Fibroblast of lung (primary cell): Measurements from ENCODE around the gene CELF2. TPM values are rescaled to one million over a fixed set of nuclear protein-coding genes. Genes with fewer than 3 reads are reported as not detected.

Source experiments
- DNase-seq, 2 donors: peaks; one replicate each; pipeline versions ENCODE4 v3.0.0 to v3.0.0-alpha.2; 2010; ENCODE audit warnings: low read depth in 2 of 2
- H2AFZ ChIP-seq: 2 replicates; pipeline ENCODE4 v1.5.1; 2012; ENCODE audit warnings: low read length, control low read depth, inconsistent platforms
- H3K27ac ChIP-seq: 2 replicates; pipeline ENCODE4 v1.5.1; 2011; ENCODE audit warnings: low read length, control low read depth; ENCODE audit not compliant: insufficient read depth
- H3K27me3 ChIP-seq: 2 replicates; pipeline ENCODE4 v1.5.1; 2011; ENCODE audit warnings: mild to moderate bottlenecking, low read length; ENCODE audit not compliant: control insufficient read depth, insufficient read depth
- H3K36me3 ChIP-seq: 2 replicates; pipeline ENCODE4 v1.5.1; 2011; ENCODE audit warnings: low read length; ENCODE audit not compliant: control insufficient read depth, insufficient read depth
- H3K4me1 ChIP-seq: 2 replicates; pipeline ENCODE4 v1.5.1; 2011; ENCODE audit warnings: low read length; ENCODE audit not compliant: control insufficient read depth, insufficient read depth; ENCODE audit errors: extremely low read depth
- H3K4me2 ChIP-seq: 2 replicates; pipeline ENCODE4 v1.5.1; 2011; ENCODE audit warnings: low read length, control low read depth; ENCODE audit not compliant: insufficient read depth; ENCODE audit errors: extremely low read depth
- H3K4me3 ChIP-seq, 4 experiments: fragments of 200-600 bp in 1 of 4; sonication (generic) in 1 of 4; replicated peaks in 1 of 4; 2 replicates each; pipeline ENCODE4 v1.5.1; 2011 to 2016; ENCODE audit warnings: low read length in 4 of 4, low read depth in 3 of 4, mild to moderate bottlenecking in 3 of 4, control low read depth in 2 of 4, inconsistent platforms in 1 of 4, mixed read lengths in 1 of 4; ENCODE audit not compliant: insufficient read depth in 1 of 4; ENCODE audit errors: control extremely low read depth in 1 of 4
- H3K79me2 ChIP-seq: 2 replicates; pipeline ENCODE4 v1.5.1; 2012; ENCODE audit warnings: mild to moderate bottlenecking, low read length, inconsistent platforms; ENCODE audit not compliant: control insufficient read depth, insufficient read depth
- H3K9ac ChIP-seq: 2 replicates; pipeline ENCODE4 v1.5.1; 2011; ENCODE audit warnings: mild to moderate bottlenecking, low read length, control low read depth; ENCODE audit not compliant: insufficient read depth
- H3K9me3 ChIP-seq: 2 replicates; pipeline ENCODE4 v1.5.1; 2012; ENCODE audit warnings: low read depth, low read length; ENCODE audit not compliant: control insufficient read depth, insufficient read depth
- H4K20me1 ChIP-seq: 2 replicates; pipeline ENCODE4 v1.5.1; 2011; ENCODE audit warnings: low read length; ENCODE audit not compliant: control insufficient read depth, insufficient read depth; ENCODE audit errors: extremely low read depth
- CTCF ChIP-seq, 2 donors: IDR thresholded peaks in 1 of 2; conservative IDR thresholded peaks in 1 of 2; 1 replicate in 1 of 2; 2 replicates in 1 of 2; pipeline ENCODE4 v1.5.1; 2011 to 2012; ENCODE audit warnings: low read length in 2 of 2, control low read depth in 1 of 2, inconsistent platforms in 1 of 2, low read depth in 1 of 2, mild to moderate bottlenecking in 1 of 2
- EZH2 ChIP-seq: IDR thresholded peaks from 2 replicates; pipeline ENCODE4 v1.5.1; 2012; ENCODE audit warnings: low read length, control low read depth, mild to moderate bottlenecking; ENCODE audit errors: missing control alignments
- polyA plus RNA-seq, 2 donors: library from polyadenylated mRNA; depleted of rRNA in 1 of 2; stranded (reverse) in 1 of 2; unstranded in 1 of 2; fragments of >200 nt; gene quantifications; 2 replicates each; pipeline ENCODE4 v1.2.1, GENCODE V29; 2011 to 2012; ENCODE audit warnings: missing spikeins in 1 of 2
- total RNA-seq: library from RNA; depleted of rRNA; stranded (reverse); fragments of >200 nt; gene quantifications from 2 replicates; pipeline ENCODE4 v1.2.1, GENCODE V29; 2014

CELF2 gene
- total and polyA plus RNA-seq, 2 donors (not counting 1 experiment from before 2014, with no cell fraction given) = 16.9 to 25.1 TPM

DNA sequence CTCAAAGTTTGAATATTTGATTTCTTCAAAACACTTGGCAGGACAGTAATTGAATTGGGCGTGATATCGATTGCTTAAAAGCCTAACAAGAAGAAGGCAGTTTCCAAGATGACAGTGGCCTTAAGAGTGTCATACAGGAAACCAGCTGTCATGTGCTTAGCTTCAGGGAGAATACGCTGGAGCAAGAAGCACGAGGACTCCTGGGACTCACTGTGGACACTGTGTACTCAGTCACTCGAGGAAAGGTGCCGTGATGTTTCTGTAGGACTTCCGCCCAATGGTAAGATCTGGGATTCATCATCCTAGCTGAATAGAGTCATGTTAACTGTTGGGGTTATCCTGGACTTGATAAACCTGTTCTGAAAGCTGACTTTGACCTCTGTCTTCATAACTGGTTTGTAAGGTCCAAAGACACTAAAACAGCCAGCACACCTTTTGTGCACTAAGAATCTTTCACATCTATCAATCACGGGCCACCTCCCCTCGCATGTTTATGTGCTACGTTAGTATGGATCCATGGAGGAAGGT, 113.5 kb downstream of the CELF2 start:
- H2AFZ ChIP-seq = no peak overlapping the region
- TF ChIP-seq CTCF (conservative IDR thresholded peaks at IDR 0.05 in 1 of 2, IDR thresholded peaks at IDR 0.05 in 1 of 2; ENCODE audit: low read depth in 1 of 2, low read length in 2 of 2) (no peak), EZH2 (no peak)
- no peaks in the 10 kb centered on the region for H3K79me2 ChIP-seq
- no peaks in the 10 kb centered on the region for H3K36me3 ChIP-seq
- no peaks in the 10 kb centered on the region for H3K9me3 ChIP-seq
- no peak for DNase-seq
- H3K27me3 ChIP-seq = no peaks in the 10 kb centered on the region
- H3K4me3 ChIP-seq = no peak overlapping the region
- H4K20me1 ChIP-seq = no peaks in the 10 kb centered on the region
- no peak overlapping the region for H3K27ac ChIP-seq
- no peak overlapping the region for H3K4me2 ChIP-seq
- no peak overlapping the region for H3K9ac ChIP-seq
- H3K4me1 ChIP-seq = no peaks in the 10 kb centered on the region

GRCh38 chr10:11134411-11134810, 116.7 kb downstream of the CELF2 start:
- H3K4me1 ChIP-seq = no peaks in the 10 kb centered on the region
- no peak overlapping the region for H2AFZ ChIP-seq
- DNase-seq = no peak
- H3K79me2 ChIP-seq = no peaks in the 10 kb centered on the region
- no peak overlapping the region for H3K4me3 ChIP-seq
- no peak overlapping the region for H3K4me2 ChIP-seq
- H3K9me3 ChIP-seq = no peaks in the 10 kb centered on the region
- H3K27ac ChIP-seq = no peak overlapping the region
- no peaks in the 10 kb centered on the region for H3K27me3 ChIP-seq
- H4K20me1 ChIP-seq = no peaks in the 10 kb centered on the region
- no peak for TF ChIP-seq CTCF (conservative IDR thresholded peaks at IDR 0.05 in 1 of 2, IDR thresholded peaks at IDR 0.05 in 1 of 2; ENCODE audit: low read depth in 1 of 2, low read length in 2 of 2)
- TF ChIP-seq EZH2 = no peak
- no peak overlapping the region for H3K9ac ChIP-seq
- no peaks in the 10 kb centered on the region for H3K36me3 ChIP-seq

DNA sequence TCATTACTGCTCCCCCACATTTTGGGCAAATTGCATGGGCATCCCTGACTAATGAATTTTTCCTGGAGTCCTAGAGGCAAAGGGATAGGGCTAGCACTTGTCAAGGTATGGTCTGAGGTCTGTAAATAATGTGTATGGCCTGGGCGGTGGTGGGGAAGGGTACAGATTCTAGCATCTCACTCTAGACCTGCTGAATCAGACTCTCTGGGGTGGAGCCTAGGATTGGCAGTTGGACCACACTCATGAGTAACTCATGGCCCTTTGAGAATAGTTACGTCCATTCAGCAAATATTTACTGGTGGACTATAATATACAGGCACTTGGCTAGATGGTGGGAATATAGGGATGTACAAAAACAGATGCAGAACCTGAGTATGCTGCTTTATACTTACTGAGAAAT, 118.0 kb downstream of the CELF2 start:
- no peak for TF ChIP-seq CTCF (conservative IDR thresholded peaks at IDR 0.05 in 1 of 2, IDR thresholded peaks at IDR 0.05 in 1 of 2; ENCODE audit: low read depth in 1 of 2, low read length in 2 of 2)
- TF ChIP-seq EZH2 = no peak
- no peak for DNase-seq
- Histone ChIP-seq H3K9ac (no peak overlapping the region), H3K9me3 (no peaks in the 10 kb centered on the region), H3K4me3 (no peak overlapping the region), H3K36me3 (no peaks in the 10 kb centered on the region), H3K27me3 (no peaks in the 10 kb centered on the region), H2AFZ (no peak overlapping the region), H3K79me2 (no peaks in the 10 kb centered on the region), H3K4me1 (no peaks in the 10 kb centered on the region), H3K27ac (no peak overlapping the region), H3K4me2 (no peak overlapping the region), H4K20me1 (no peaks in the 10 kb centered on the region)
